Activated CD8-positive, alpha-beta T cell treated with anti-CD3 and anti-CD28 coated beads, Interleukin-2, amount 10 ng/mL, durations not matched to agents 7 days and 5 days (primary cell): ENCODE results near the gene PDGFB. TPM values are rescaled to one million over a fixed set of nuclear protein-coding genes. Genes with fewer than 3 reads are reported as not detected.

Experiments used
- ATAC-seq: fragments of 150-1000 bp; cut with Tn5 transposase; one replicate; pipeline ENCODE4 v1.10.0; 2021; ENCODE audit warnings: moderate library complexity
- CTCF ChIA-PET: fragments of 350-600 bp; sonication (Branson Sonifier 250); formaldehyde crosslinking; loops from one replicate; lab custom pipeline; 2021; ENCODE audit warnings: antibody characterized with exemption; lab: Charles Lee
- POLR2A ChIA-PET: fragments of 350-600 bp; sonication (Branson Sonifier 250); formaldehyde crosslinking; loops from one replicate; lab custom pipeline; 2021; ENCODE audit warnings: antibody characterized with exemption; lab: Charles Lee
- DNase-seq: peaks from one replicate; pipeline ENCODE4 v3.0.0-alpha.2; 2020
- H3K27ac Mint-ChIP-seq: one replicate; pipeline ENCODE4 v1.8.0; 2021; ENCODE audit warnings: mild to moderate bottlenecking, mixed read lengths
- H3K27me3 Mint-ChIP-seq: one replicate; pipeline ENCODE4 v1.8.0; 2021; ENCODE audit warnings: low read depth, mixed read lengths
- H3K36me3 Mint-ChIP-seq: one replicate; pipeline ENCODE4 v1.8.0; 2021; ENCODE audit warnings: low read depth, mixed read lengths
- H3K4me1 Mint-ChIP-seq: one replicate; pipeline ENCODE4 v1.8.0; 2021; ENCODE audit warnings: low read depth, mixed read lengths
- H3K4me3 Mint-ChIP-seq: one replicate; pipeline ENCODE4 v1.8.0; 2021; ENCODE audit warnings: mild to moderate bottlenecking, mixed read lengths
- H3K9me3 Mint-ChIP-seq: one replicate; pipeline ENCODE4 v1.8.0; 2022; ENCODE audit warnings: mixed read lengths; ENCODE audit not compliant: insufficient read depth
- total RNA-seq, 2 experiments: library from RNA; stranded (reverse); gene quantifications; one replicate each; pipeline ENCODE4 v1.2.3, GENCODE V29; 2021

Gene PDGFB
- total RNA-seq, 2 experiments from 2014 or later: 0.18 to 0.34 TPM

GRCh38 chr22:39216143-39216490, 28.7 kb downstream of the PDGFB start:
- no peaks in the 10 kb centered on the region for H3K9me3 Mint-ChIP-seq
- H3K4me1 Mint-ChIP-seq: peaks cover 3% of the 10 kb centered on the region
- DNase-seq (no peak), ATAC-seq (no peak)
- no peak overlapping the region for H3K27ac Mint-ChIP-seq
- CTCF ChIA-PET: interaction anchor here (1.3 to 2.3 kb wide), 3 partner anchors 45 to 93 kb away, joined by 3 to 12 read pairs (median 7); no protein-coding TSS in a partner anchor
- no peaks in the 10 kb centered on the region for H3K36me3 Mint-ChIP-seq
- H3K27me3 Mint-ChIP-seq: peaks cover 33% of the 10 kb centered on the region
- H3K4me3 Mint-ChIP-seq: no peak overlapping the region
- POLR2A ChIA-PET: interaction anchor here (1.4 kb wide), 1 partner anchor 102 kb away, joined by 4 read pairs; no protein-coding TSS in a partner anchor

- DNase-seq: no peak
- ATAC-seq: no peak
- Mint-ChIP-seq H3K27ac (no peak overlapping the region), H3K36me3 (no peaks in the 10 kb centered on the region), H3K4me1 (peaks cover 3% of the 10 kb centered on the region), H3K27me3 (peaks cover 33% of the 10 kb centered on the region), H3K4me3 (no peak overlapping the region), H3K9me3 (no peaks in the 10 kb centered on the region)
- ChIA-PET POLR2A (interaction anchor here (1.4 kb wide), 1 partner anchor 103 kb away, joined by 4 read pairs; no protein-coding TSS in a partner anchor), CTCF (interaction anchor here (1.3 to 2.3 kb wide), 5 partner anchors 12 to 101 kb away, joined by 3 to 12 read pairs (median 7); no protein-coding TSS in a partner anchor)
Observed at GRCh38 chr22:39215426-39216142, 29.2 kb downstream of the PDGFB start.

GRCh38 chr22:39215070-39215396, 29.7 kb downstream of the PDGFB start:
- H3K9me3 Mint-ChIP-seq: no peaks in the 10 kb centered on the region
- POLR2A ChIA-PET: interaction anchor here (1.4 kb wide), 1 partner anchor 103 kb away, joined by 4 read pairs; no protein-coding TSS in a partner anchor
- ATAC-seq (no peak), DNase-seq (no peak)
- CTCF ChIA-PET: interaction anchor here (1.2 to 2.3 kb wide), 6 partner anchors 13 to 102 kb away, joined by 3 to 12 read pairs (median 6); no protein-coding TSS in a partner anchor
- H3K36me3 Mint-ChIP-seq: no peaks in the 10 kb centered on the region
- H3K27ac Mint-ChIP-seq: no peak overlapping the region
- H3K4me1 Mint-ChIP-seq: peaks cover 3% of the 10 kb centered on the region
- peaks cover 31% of the 10 kb centered on the region for H3K27me3 Mint-ChIP-seq
- no peak overlapping the region for H3K4me3 Mint-ChIP-seq

GRCh38 chr22:39214383-39215069, 30.3 kb downstream of the PDGFB start:
- H3K9me3 Mint-ChIP-seq: no peaks in the 10 kb centered on the region
- H3K36me3 Mint-ChIP-seq: no peaks in the 10 kb centered on the region
- DNase-seq (no peak), ATAC-seq (no peak)
- H3K4me1 Mint-ChIP-seq: peaks cover 3% of the 10 kb centered on the region
- CTCF ChIA-PET: interaction anchor here (0.6 to 2.3 kb wide), 7 partner anchors 13 to 448 kb away, joined by 3 to 12 read pairs (median 3); no protein-coding TSS in a partner anchor
- no peak overlapping the region for H3K27ac Mint-ChIP-seq
- POLR2A ChIA-PET: interaction anchor here (1.4 kb wide), 1 partner anchor 104 kb away, joined by 4 read pairs; no protein-coding TSS in a partner anchor
- peaks cover 26% of the 10 kb centered on the region for H3K27me3 Mint-ChIP-seq
- H3K4me3 Mint-ChIP-seq: no peak overlapping the region

GRCh38 chr22:39214006-39214382, 30.8 kb downstream of the PDGFB start:
- ChIA-PET CTCF (interaction anchor here (0.6 to 2.3 kb wide), 5 partner anchors 14 to 448 kb away, joined by 3 to 12 read pairs (median 3); no protein-coding TSS in a partner anchor), POLR2A (no interaction called here)
- DNase-seq: no peak
- Mint-ChIP-seq H3K4me3 (no peak overlapping the region), H3K9me3 (no peaks in the 10 kb centered on the region), H3K27me3 (peaks cover 26% of the 10 kb centered on the region), H3K4me1 (peaks cover 3% of the 10 kb centered on the region), H3K27ac (no peak overlapping the region), H3K36me3 (no peaks in the 10 kb centered on the region)
- no peak for ATAC-seq

GRCh38 chr22:39212721-39213376, 31.9 kb downstream of the PDGFB start:
- CTCF ChIA-PET: no interaction called here
- Mint-ChIP-seq H3K27me3 (peaks cover 27% of the 10 kb centered on the region), H3K9me3 (no peaks in the 10 kb centered on the region), H3K4me1 (peaks cover 3% of the 10 kb centered on the region), H3K36me3 (no peaks in the 10 kb centered on the region), H3K27ac (no peak overlapping the region), H3K4me3 (no peak overlapping the region)
- no peak for ATAC-seq
- POLR2A ChIA-PET: interaction anchor here (0.6 kb wide), 1 partner anchor 23 kb away, joined by 3 read pairs; no protein-coding TSS in a partner anchor
- no peak for DNase-seq

GRCh38 chr22:39209756-39210155, 35.0 kb downstream of the PDGFB start:
- POLR2A ChIA-PET: no interaction called here
- Mint-ChIP-seq H3K27me3 (peaks cover 25% of the 10 kb centered on the region), H3K4me1 (peaks cover 17% of the 10 kb centered on the region), H3K36me3 (no peaks in the 10 kb centered on the region), H3K4me3 (no peak overlapping the region), H3K9me3 (no peaks in the 10 kb centered on the region), H3K27ac (no peak overlapping the region)
- CTCF ChIA-PET: no interaction called here
- ATAC-seq: no peak
- DNase-seq: no peak

- CTCF ChIA-PET: interaction anchor here (0.7 kb wide), 1 partner anchor 351 kb away, joined by 3 read pairs; no protein-coding TSS in a partner anchor
- no peaks in the 10 kb centered on the region for H3K36me3 Mint-ChIP-seq
- H3K27ac Mint-ChIP-seq: no peak overlapping the region
- DNase-seq (no peak), ATAC-seq (no peak)
- peaks cover 29% of the 10 kb centered on the region for H3K27me3 Mint-ChIP-seq
- H3K4me1 Mint-ChIP-seq: peaks cover 17% of the 10 kb centered on the region
- no peak overlapping the region for H3K4me3 Mint-ChIP-seq
- no peaks in the 10 kb centered on the region for H3K9me3 Mint-ChIP-seq
- POLR2A ChIA-PET: no interaction called here
Observed at GRCh38 chr22:39208013-39208680, 36.6 kb downstream of the PDGFB start.

- peaks cover 26% of the 10 kb centered on the region for H3K27me3 Mint-ChIP-seq
- ChIA-PET CTCF (interaction anchor here (1.2 kb wide), 1 partner anchor 37 kb away, joined by 4 read pairs; no protein-coding TSS in a partner anchor), POLR2A (no interaction called here)
- no peaks in the 10 kb centered on the region for H3K36me3 Mint-ChIP-seq
- no peak for ATAC-seq
- H3K9me3 Mint-ChIP-seq: no peaks in the 10 kb centered on the region
- DNase-seq: no peak
- H3K4me1 Mint-ChIP-seq: peaks cover 17% of the 10 kb centered on the region
- no peak overlapping the region for H3K27ac Mint-ChIP-seq
- H3K4me3 Mint-ChIP-seq: no peak overlapping the region
Observed at GRCh38 chr22:39207141-39208012, 37.4 kb downstream of the PDGFB start.

- no peak for DNase-seq
- no peak overlapping the region for H3K27ac Mint-ChIP-seq
Observed at GRCh38 chr22:39206491-39206890, 38.3 kb downstream of the PDGFB start.

More at GRCh38 chr22:39206491-39206890, 38.3 kb downstream of the PDGFB start:
- Mint-ChIP-seq H3K4me3 (no peak overlapping the region), H3K4me1 (peaks cover 17% of the 10 kb centered on the region), H3K36me3 (no peaks in the 10 kb centered on the region), H3K27me3 (peaks cover 26% of the 10 kb centered on the region), H3K9me3 (no peaks in the 10 kb centered on the region)
- POLR2A ChIA-PET: no interaction called here
- ATAC-seq: no peak
- CTCF ChIA-PET: interaction anchor here (1.2 kb wide), 1 partner anchor 36 kb away, joined by 4 read pairs; no protein-coding TSS in a partner anchor
